Adrenal gland (tissue), 5 donors: ENCODE measurements around the gene KIAA1671.

Source experiments
- POLR2A ChIP-seq, 2 donors: fragments of 450-650 bp; IDR thresholded peaks; one replicate each; pipeline ENCODE4 v1.6.1; 2017; ENCODE audit warnings: antibody characterized with exemption in 2 of 2, mild to moderate bottlenecking in 2 of 2, moderate library complexity in 1 of 2
- TF ChIP-seq, protein P1 (sequence below), 6 experiments: fragments of 450-650 bp in 4 of 6; fragments of 200-600 bp in 2 of 6; sonication (generic) in 1 of 6; IDR thresholded peaks; 1 replicate in 5 of 6; 2 replicates in 1 of 6; pipeline versions ENCODE4 v1.5.1 to v1.8.0; 2016 to 2021; ENCODE audit warnings: antibody characterized with exemption in 6 of 6, mild to moderate bottlenecking in 2 of 6, moderate library complexity in 1 of 6
- donor health status: DM: no; HTN: no; CAD: no.

DNA sequence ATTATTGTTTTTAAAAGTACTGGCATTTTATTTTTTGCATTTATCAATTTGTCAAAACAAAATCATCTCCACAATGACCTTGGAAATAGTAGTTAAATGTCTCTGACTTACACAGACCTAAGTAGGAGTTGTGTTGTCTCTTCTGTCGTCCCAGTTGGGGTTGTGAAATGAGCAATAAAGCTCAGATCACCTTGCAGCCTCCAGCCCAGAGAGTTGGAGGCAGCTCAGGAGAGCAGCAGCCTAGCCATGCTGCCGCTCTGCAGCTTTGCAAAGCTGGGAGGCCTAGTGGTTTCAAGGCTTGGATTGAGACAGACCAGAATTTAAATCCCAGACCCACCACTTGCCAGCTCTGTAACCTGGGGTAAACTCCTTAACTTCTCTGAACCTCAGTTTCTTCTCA is 181.9 kb downstream of the KIAA1671 start:
- TF ChIP-seq POLR2A (IDR thresholded peaks at IDR 0.05), result no peak
- TF ChIP-seq, protein P1, sequence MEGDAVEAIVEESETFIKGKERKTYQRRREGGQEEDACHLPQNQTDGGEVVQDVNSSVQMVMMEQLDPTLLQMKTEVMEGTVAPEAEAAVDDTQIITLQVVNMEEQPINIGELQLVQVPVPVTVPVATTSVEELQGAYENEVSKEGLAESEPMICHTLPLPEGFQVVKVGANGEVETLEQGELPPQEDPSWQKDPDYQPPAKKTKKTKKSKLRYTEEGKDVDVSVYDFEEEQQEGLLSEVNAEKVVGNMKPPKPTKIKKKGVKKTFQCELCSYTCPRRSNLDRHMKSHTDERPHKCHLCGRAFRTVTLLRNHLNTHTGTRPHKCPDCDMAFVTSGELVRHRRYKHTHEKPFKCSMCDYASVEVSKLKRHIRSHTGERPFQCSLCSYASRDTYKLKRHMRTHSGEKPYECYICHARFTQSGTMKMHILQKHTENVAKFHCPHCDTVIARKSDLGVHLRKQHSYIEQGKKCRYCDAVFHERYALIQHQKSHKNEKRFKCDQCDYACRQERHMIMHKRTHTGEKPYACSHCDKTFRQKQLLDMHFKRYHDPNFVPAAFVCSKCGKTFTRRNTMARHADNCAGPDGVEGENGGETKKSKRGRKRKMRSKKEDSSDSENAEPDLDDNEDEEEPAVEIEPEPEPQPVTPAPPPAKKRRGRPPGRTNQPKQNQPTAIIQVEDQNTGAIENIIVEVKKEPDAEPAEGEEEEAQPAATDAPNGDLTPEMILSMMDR (IDR thresholded peaks at IDR 0.05), result no peak
